ENCODE measurements around the gene SPNS2.
A peak's percentile ranks its signal among the peaks of the same experiment; 100 is the strongest.

SPNS2 gene

GRCh38 chr17:4557626-4558346 is 59.1 kb downstream of the SPNS2 start:
- no peak for DNase-seq (ENCODE audit: low read depth)
- H3K4me3 ChIP-seq (ENCODE audit: low read depth, low read length): no peak overlapping the region

- H3K4me3 ChIP-seq (ENCODE audit: low read depth, low read length): no peak overlapping the region
- DNase-seq (ENCODE audit: low read depth): no peak
These were observed 59.8 kb downstream of the SPNS2 start for GRCh38 chr17:4558347-4558971.

- no peak for DNase-seq (ENCODE audit: low read depth)
- H3K4me3 ChIP-seq (ENCODE audit: low read depth, low read length): no peak overlapping the region
These were observed 60.6 kb downstream of the SPNS2 start for GRCh38 chr17:4559139-4559791.

GRCh38 chr17:4559966-4560365 is 61.3 kb downstream of the SPNS2 start:
- H3K4me3 ChIP-seq (ENCODE audit: low read depth, low read length): no peak overlapping the region
- no peak for DNase-seq (ENCODE audit: low read depth)

- no peak for DNase-seq (ENCODE audit: low read depth)
- no peak within 1 kb of the TSS for H3K4me3 ChIP-seq (ENCODE audit: low read depth, low read length)
These were observed 61.7 kb downstream of the SPNS2 start, which contains the start of gene GGT6 for GRCh38 chr17:4560421-4560820. GGT6 (minus strand) TSS chr17:4560577; CDS start chr17:4560521, 56 bp downstream.

- peak; percentile 27 for DNase-seq (ENCODE audit: low read depth)
- H3K4me3 ChIP-seq (ENCODE audit: low read depth, low read length): no peak overlapping the region
These were observed 62.2 kb downstream of the SPNS2 start for GRCh38 chr17:4560837-4561256.

- no peak for DNase-seq (ENCODE audit: low read depth)
- H3K4me3 ChIP-seq (ENCODE audit: low read depth, low read length): no peak overlapping the region
These were observed 63.6 kb downstream of the SPNS2 start for GRCh38 chr17:4562015-4562969.

GRCh38 chr17:4565209-4566141 is 66.8 kb downstream of the SPNS2 start:
- peak; percentile 39 for DNase-seq (ENCODE audit: low read depth)
- H3K4me3 ChIP-seq (ENCODE audit: low read depth, low read length): no peak overlapping the region

- no peak overlapping the region for H3K4me3 ChIP-seq (ENCODE audit: low read depth, low read length)
- no peak for DNase-seq (ENCODE audit: low read depth)
These were observed 68.1 kb downstream of the SPNS2 start for GRCh38 chr17:4566785-4567184.

GRCh38 chr17:4569591-4569990 is 70.9 kb downstream of the SPNS2 start:
- H3K4me3 ChIP-seq (ENCODE audit: low read depth, low read length): no peak overlapping the region
- no peak for DNase-seq (ENCODE audit: low read depth)

- H3K4me3 ChIP-seq (ENCODE audit: low read depth, low read length): no peak overlapping the region
- DNase-seq (ENCODE audit: low read depth): no peak
These were observed 73.5 kb downstream of the SPNS2 start for GRCh38 chr17:4572131-4572530.

- DNase-seq (ENCODE audit: low read depth): no peak
- H3K4me3 ChIP-seq (ENCODE audit: low read depth, low read length): no peak overlapping the region
These were observed 74.4 kb downstream of the SPNS2 start for GRCh38 chr17:4573115-4573514.

GRCh38 chr17:4573669-4574068 is 75.0 kb downstream of the SPNS2 start:
- no peak for DNase-seq (ENCODE audit: low read depth)
- H3K4me3 ChIP-seq (ENCODE audit: low read depth, low read length): no peak overlapping the region

GRCh38 chr17:4574448-4575045 is 75.9 kb downstream of the SPNS2 start:
- no peak for DNase-seq (ENCODE audit: low read depth)
- H3K4me3 ChIP-seq (ENCODE audit: low read depth, low read length): no peak overlapping the region

- no peak for DNase-seq (ENCODE audit: low read depth)
- no peak overlapping the region for H3K4me3 ChIP-seq (ENCODE audit: low read depth, low read length)
These were observed 77.5 kb downstream of the SPNS2 start for GRCh38 chr17:4576161-4576558.

GRCh38 chr17:4576729-4577322 is 78.1 kb downstream of the SPNS2 start:
- H3K4me3 ChIP-seq (ENCODE audit: low read depth, low read length): no peak overlapping the region
- no peak for DNase-seq (ENCODE audit: low read depth)

GRCh38 chr17:4577386-4577993 is 78.8 kb downstream of the SPNS2 start:
- H3K4me3 ChIP-seq (ENCODE audit: low read depth, low read length): no peak overlapping the region
- DNase-seq (ENCODE audit: low read depth): no peak
